Measurements from ENCODE around the gene SORCS1.

DNA sequence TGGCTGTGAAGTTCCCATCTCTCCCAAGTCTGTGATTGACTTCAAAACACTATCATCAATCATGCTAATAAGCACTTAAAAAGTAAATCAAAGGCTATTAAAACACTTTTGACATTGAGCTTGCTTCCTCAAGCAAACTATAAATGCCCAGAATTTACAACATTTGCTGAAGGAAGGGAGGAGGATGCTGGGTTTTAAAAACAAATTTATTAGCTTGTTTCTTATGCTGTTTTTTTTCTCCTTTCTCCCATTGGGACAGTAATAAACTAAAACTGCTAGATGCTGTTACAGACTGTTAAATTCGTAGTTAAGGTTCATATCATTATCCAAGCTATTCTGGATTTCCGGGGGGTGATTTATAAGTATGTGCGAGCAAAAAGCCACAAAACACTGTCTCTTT is 250.5 kb downstream of the SORCS1 start:
- no peak for TF ChIP-seq POLR2A (IDR thresholded peaks at IDR 0.05)
- TF ChIP-seq, protein P1, sequence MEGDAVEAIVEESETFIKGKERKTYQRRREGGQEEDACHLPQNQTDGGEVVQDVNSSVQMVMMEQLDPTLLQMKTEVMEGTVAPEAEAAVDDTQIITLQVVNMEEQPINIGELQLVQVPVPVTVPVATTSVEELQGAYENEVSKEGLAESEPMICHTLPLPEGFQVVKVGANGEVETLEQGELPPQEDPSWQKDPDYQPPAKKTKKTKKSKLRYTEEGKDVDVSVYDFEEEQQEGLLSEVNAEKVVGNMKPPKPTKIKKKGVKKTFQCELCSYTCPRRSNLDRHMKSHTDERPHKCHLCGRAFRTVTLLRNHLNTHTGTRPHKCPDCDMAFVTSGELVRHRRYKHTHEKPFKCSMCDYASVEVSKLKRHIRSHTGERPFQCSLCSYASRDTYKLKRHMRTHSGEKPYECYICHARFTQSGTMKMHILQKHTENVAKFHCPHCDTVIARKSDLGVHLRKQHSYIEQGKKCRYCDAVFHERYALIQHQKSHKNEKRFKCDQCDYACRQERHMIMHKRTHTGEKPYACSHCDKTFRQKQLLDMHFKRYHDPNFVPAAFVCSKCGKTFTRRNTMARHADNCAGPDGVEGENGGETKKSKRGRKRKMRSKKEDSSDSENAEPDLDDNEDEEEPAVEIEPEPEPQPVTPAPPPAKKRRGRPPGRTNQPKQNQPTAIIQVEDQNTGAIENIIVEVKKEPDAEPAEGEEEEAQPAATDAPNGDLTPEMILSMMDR (IDR thresholded peaks at IDR 0.05), result no peak

Measured in thyroid gland (tissue), 4 donors.